Kidney (tissue), 14 donors: ENCODE data around the gene IPO8. TPM values are rescaled to one million over a fixed set of nuclear protein-coding genes. Genes with fewer than 3 reads are reported as not detected.

ENCODE experiments used
- DNase-seq, 5 donors: peaks; one replicate each; pipeline ENCODE4 v3.0.0-alpha.2; 2013 to 2020
- FAIRE-seq: peaks from 2 replicates; lab custom pipeline; 2012; peaks lifted over from hg19 to GRCh38; lab: Jason Lieb, UNC
- H3K27ac ChIP-seq, 2 donors: one replicate each; pipeline ENCODE4 v1.7.0; 2013; ENCODE audit warnings: low read depth in 2 of 2, low read length in 2 of 2, inconsistent platforms in 1 of 2
- H3K27me3 ChIP-seq: one replicate; pipeline ENCODE4 v1.7.1; 2013; ENCODE audit warnings: low read length, inconsistent platforms; ENCODE audit not compliant: control insufficient read depth, insufficient read depth
- H3K36me3 ChIP-seq, 3 donors: one replicate each; pipeline versions ENCODE4 v1.7.0 to v1.7.1; 2013; ENCODE audit warnings: low read length in 3 of 3, control low read depth in 1 of 3, inconsistent platforms in 1 of 3; ENCODE audit not compliant: insufficient read depth in 3 of 3, control insufficient read depth in 2 of 3
- H3K4me1 ChIP-seq, 3 donors: one replicate each; pipeline versions ENCODE4 v1.7.0 to v1.7.1; 2013; ENCODE audit warnings: low read length in 3 of 3, inconsistent platforms in 1 of 3, low read depth in 1 of 3; ENCODE audit not compliant: control insufficient read depth in 2 of 3, insufficient read depth in 2 of 3
- H3K4me3 ChIP-seq, 3 donors: one replicate each; pipeline versions ENCODE4 v1.7.0 to v1.8.1; 2013; ENCODE audit warnings: low read length in 3 of 3, control low read depth in 1 of 3, inconsistent platforms in 1 of 3
- H3K9ac ChIP-seq, 3 donors: one replicate each; pipeline versions ENCODE4 v1.7.0 to v1.7.1; 2013; ENCODE audit warnings: low read length in 3 of 3, control low read depth in 1 of 3, inconsistent platforms in 1 of 3
- H3K9me3 ChIP-seq, 3 donors: one replicate each; pipeline versions ENCODE4 v1.7.0 to v1.7.1; 2013; ENCODE audit warnings: low read length in 3 of 3, control low read depth in 1 of 3, inconsistent platforms in 1 of 3; ENCODE audit not compliant: control insufficient read depth in 2 of 3, insufficient read depth in 1 of 3
- CTCF ChIP-seq: IDR thresholded peaks from 3 replicates; pipeline ENCODE4 v1.5.1; 2012; ENCODE audit warnings: mild to moderate bottlenecking, moderate library complexity, borderline replicate concordance; ENCODE audit not compliant: insufficient read depth; ENCODE audit errors: extremely low read depth
- intact Hi-C: fragments of 100-400 bp; cut with DNase I; formaldehyde crosslinking; loops from one replicate; pipeline ENCODE4 v1.11.1; 2022
- polyA plus RNA-seq: library from polyadenylated mRNA; stranded (reverse); fragments of 350-450 nt; fragmentation: Illumina TruSeq; extraction: RNeasy Lipid Tissue Mini Kit (QIAGEN cat#74804); gene quantifications from one replicate; pipeline ENCODE4 v1.2.3, GENCODE V29; 2014; ENCODE audit warnings: low read depth, low replicate concordance; ENCODE audit not compliant: insufficient read depth
- total RNA-seq: library from RNA; stranded (reverse); fragmentation: NEBNext Ultra II Directional; extraction: Animal tissue kit (Norgen Biotek cat#: 25700); gene quantifications from one replicate; pipeline ENCODE4 v1.2.1, GENCODE V29; 2021
- donor health status: control.
- donor health status: control.
- donor health status: control.
- donor health status: control.
- donor health status: control.
- donor health status: DM: yes; HTN: yes; CAD: no.
- donor health status: Normal renal cell carcinoma (clear cell type).

Gene IPO8
- total and polyA plus RNA-seq, 2 donors from 2014 or later = 19.5 to 63.3 TPM

GRCh38 chr12:30640392-30640791 lies 55.3 kb downstream of the IPO8 start:
- no peak overlapping the region for H3K9ac ChIP-seq
- no peak for TF ChIP-seq CTCF
- H3K9me3 ChIP-seq = no peaks in the 10 kb centered on the region
- intact Hi-C loops = no loop called here
- H3K4me1 ChIP-seq = no peaks in the 10 kb centered on the region
- H3K4me3 ChIP-seq = no peak overlapping the region
- H3K27me3 ChIP-seq = no peaks in the 10 kb centered on the region
- DNase-seq (no peak), FAIRE-seq (no peak)
- peaks cover 4 to 27% (median 5%) of the 10 kb centered on the region in 3 donors for H3K36me3 ChIP-seq
- no peak overlapping the region for H3K27ac ChIP-seq

- TF ChIP-seq CTCF = no peak
- DNase-seq (no peak), FAIRE-seq (no peak)
- intact Hi-C loops = no loop called here
- Histone ChIP-seq H3K27ac (no peak overlapping the region), H3K4me1 (no peaks in the 10 kb centered on the region), H3K36me3 (peaks cover 5 to 36% (median 7%) of the 10 kb centered on the region in 3 donors), H3K4me3 (no peak overlapping the region), H3K9ac (no peak overlapping the region), H3K9me3 (no peaks in the 10 kb centered on the region), H3K27me3 (no peaks in the 10 kb centered on the region)
These were observed 60.3 kb downstream of the IPO8 start for GRCh38 chr12:30635385-30635784.

GRCh38 chr12:30631740-30632139 lies 63.9 kb downstream of the IPO8 start:
- TF ChIP-seq CTCF = no peak
- Histone ChIP-seq H3K27ac (no peak overlapping the region), H3K4me3 (no peak overlapping the region), H3K4me1 (no peaks in the 10 kb centered on the region), H3K9me3 (no peaks in the 10 kb centered on the region), H3K27me3 (no peaks in the 10 kb centered on the region), H3K36me3 (peaks cover 5 to 30% (median 11%) of the 10 kb centered on the region in 3 donors), H3K9ac (no peak overlapping the region)
- DNase-seq (no peak), FAIRE-seq (no peak)
- intact Hi-C loops = no loop called here

- FAIRE-seq = no peak
- no peaks in the 10 kb centered on the region for H3K4me1 ChIP-seq
- intact Hi-C loops = no loop called here
These were observed 64.7 kb downstream of the IPO8 start for GRCh38 chr12:30630979-30631285.

More at GRCh38 chr12:30630979-30631285, 64.7 kb downstream of the IPO8 start:
- DNase-seq = no peak
- Histone ChIP-seq H3K27ac (no peak overlapping the region), H3K9ac (no peak overlapping the region), H3K36me3 (peaks cover 5 to 26% (median 8%) of the 10 kb centered on the region in 3 donors), H3K27me3 (no peaks in the 10 kb centered on the region), H3K9me3 (no peaks in the 10 kb centered on the region), H3K4me3 (no peak overlapping the region)
- no peak for TF ChIP-seq CTCF
